Measurements from ENCODE around the gene NPW. TPM values are rescaled to one million over a fixed set of nuclear protein-coding genes. Genes with fewer than 3 reads are reported as not detected.

NPW gene
- total and polyA plus RNA-seq, 2 donors (not counting 1 experiment from before 2014, with no cell fraction given) = 0.20 to 0.99 TPM

DNA sequence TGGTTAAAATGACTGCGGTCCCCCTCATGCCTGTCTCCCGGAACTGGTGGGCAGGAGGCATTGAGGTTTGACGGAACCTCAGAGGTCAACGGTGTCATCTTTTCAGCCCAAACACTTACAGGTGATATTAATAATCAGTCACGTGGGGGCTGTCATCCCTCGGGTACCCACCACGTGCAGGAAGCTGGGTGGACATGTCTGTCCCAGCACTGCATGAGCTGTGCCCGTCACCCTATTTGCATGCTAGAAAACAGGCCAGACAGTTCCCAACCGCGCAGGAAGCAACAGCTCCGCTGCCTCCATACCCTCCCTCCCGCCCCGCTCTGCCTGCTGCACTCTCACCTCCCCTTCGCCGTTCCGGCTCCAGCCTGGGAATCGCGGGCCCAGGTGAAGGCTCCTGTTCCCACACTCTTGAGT lies 28.4 kb upstream of the NPW start:
- TF ChIP-seq, protein P1, sequence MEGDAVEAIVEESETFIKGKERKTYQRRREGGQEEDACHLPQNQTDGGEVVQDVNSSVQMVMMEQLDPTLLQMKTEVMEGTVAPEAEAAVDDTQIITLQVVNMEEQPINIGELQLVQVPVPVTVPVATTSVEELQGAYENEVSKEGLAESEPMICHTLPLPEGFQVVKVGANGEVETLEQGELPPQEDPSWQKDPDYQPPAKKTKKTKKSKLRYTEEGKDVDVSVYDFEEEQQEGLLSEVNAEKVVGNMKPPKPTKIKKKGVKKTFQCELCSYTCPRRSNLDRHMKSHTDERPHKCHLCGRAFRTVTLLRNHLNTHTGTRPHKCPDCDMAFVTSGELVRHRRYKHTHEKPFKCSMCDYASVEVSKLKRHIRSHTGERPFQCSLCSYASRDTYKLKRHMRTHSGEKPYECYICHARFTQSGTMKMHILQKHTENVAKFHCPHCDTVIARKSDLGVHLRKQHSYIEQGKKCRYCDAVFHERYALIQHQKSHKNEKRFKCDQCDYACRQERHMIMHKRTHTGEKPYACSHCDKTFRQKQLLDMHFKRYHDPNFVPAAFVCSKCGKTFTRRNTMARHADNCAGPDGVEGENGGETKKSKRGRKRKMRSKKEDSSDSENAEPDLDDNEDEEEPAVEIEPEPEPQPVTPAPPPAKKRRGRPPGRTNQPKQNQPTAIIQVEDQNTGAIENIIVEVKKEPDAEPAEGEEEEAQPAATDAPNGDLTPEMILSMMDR (conservative IDR thresholded peaks at IDR 0.05 in 1 of 2, IDR thresholded peaks at IDR 0.05 in 1 of 2; ENCODE audit: low read depth in 1 of 2, low read length in 2 of 2) = no peak
- peak; percentile 41 for TF ChIP-seq EZH2 (IDR thresholded peaks at IDR 0.05; ENCODE audit: low read length, missing control alignments)
- DNase-seq (ENCODE audit: low read depth in 2 of 2) = no peak
- H3K27me3 ChIP-seq (ENCODE audit: control insufficient read depth, insufficient read depth, low read length) = peaks cover 21% of the 10 kb centered on the region
- no peak overlapping the region for H3K9ac ChIP-seq (ENCODE audit: insufficient read depth, low read length)
- H3K36me3 ChIP-seq (ENCODE audit: control insufficient read depth, insufficient read depth, low read length) = peaks cover 9% of the 10 kb centered on the region
- H3K4me2 ChIP-seq (ENCODE audit: extremely low read depth, insufficient read depth, low read length) = peak overlapping the region; percentile 25
- H3K9me3 ChIP-seq (ENCODE audit: control insufficient read depth, insufficient read depth, low read depth, low read length) = no peaks in the 10 kb centered on the region
- no peaks in the 10 kb centered on the region for H3K79me2 ChIP-seq (ENCODE audit: control insufficient read depth, insufficient read depth, low read length)
- no peak overlapping the region for H2AFZ ChIP-seq (ENCODE audit: low read length)
- H3K4me1 ChIP-seq (ENCODE audit: control insufficient read depth, extremely low read depth, insufficient read depth, low read length) = peaks cover 7% of the 10 kb centered on the region
- no peaks in the 10 kb centered on the region for H4K20me1 ChIP-seq (ENCODE audit: control insufficient read depth, extremely low read depth, insufficient read depth, low read length)
- no peak overlapping the region for H3K4me3 ChIP-seq (replicated peaks in 1 of 4; ENCODE audit: control extremely low read depth in 1 of 4, insufficient read depth in 1 of 4, low read depth in 3 of 4, low read length in 4 of 4)
- no peak overlapping the region for H3K27ac ChIP-seq (ENCODE audit: insufficient read depth, low read length)

DNA sequence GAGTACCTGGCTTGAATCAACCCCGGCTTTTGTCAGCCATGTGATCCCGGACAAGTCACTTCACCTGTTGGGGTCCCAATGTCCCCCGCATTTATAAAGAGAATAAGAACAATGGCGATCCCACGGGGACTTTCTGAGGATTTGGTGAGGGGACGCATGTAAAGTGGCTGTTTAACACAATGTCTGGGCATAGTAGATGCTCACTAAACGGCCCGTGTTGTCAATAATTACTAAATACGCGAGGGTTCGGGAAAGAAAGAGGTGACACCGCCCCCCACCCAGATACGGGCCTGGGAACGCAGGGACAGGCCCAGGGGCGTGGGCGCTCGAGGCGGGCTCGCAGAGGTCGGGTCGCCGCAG lies 28.0 kb upstream of the NPW start:
- Histone ChIP-seq H3K4me1 (ENCODE audit: control insufficient read depth, extremely low read depth, insufficient read depth, low read length) (peaks cover 7% of the 10 kb centered on the region), H3K4me2 (ENCODE audit: extremely low read depth, insufficient read depth, low read length) (peak overlapping the region; percentile 68), H3K9me3 (ENCODE audit: control insufficient read depth, insufficient read depth, low read depth, low read length) (no peaks in the 10 kb centered on the region), H2AFZ (ENCODE audit: low read length) (peak overlapping the region; percentile 75), H3K27ac (ENCODE audit: insufficient read depth, low read length) (no peak overlapping the region), H3K27me3 (ENCODE audit: control insufficient read depth, insufficient read depth, low read length) (peaks cover 21% of the 10 kb centered on the region), H3K9ac (ENCODE audit: insufficient read depth, low read length) (no peak overlapping the region), H4K20me1 (ENCODE audit: control insufficient read depth, extremely low read depth, insufficient read depth, low read length) (no peaks in the 10 kb centered on the region), H3K4me3 (replicated peaks in 1 of 4; ENCODE audit: control extremely low read depth in 1 of 4, insufficient read depth in 1 of 4, low read depth in 3 of 4, low read length in 4 of 4) (peak overlapping the region in 3 of 4 experiments; percentile 13 to 36 (median 15)), H3K36me3 (ENCODE audit: control insufficient read depth, insufficient read depth, low read length) (peaks cover 5% of the 10 kb centered on the region), H3K79me2 (ENCODE audit: control insufficient read depth, insufficient read depth, low read length) (no peaks in the 10 kb centered on the region)
- TF ChIP-seq, protein P1 (conservative IDR thresholded peaks at IDR 0.05 in 1 of 2, IDR thresholded peaks at IDR 0.05 in 1 of 2; ENCODE audit: low read depth in 1 of 2, low read length in 2 of 2) = no peak
- no peak for TF ChIP-seq EZH2 (IDR thresholded peaks at IDR 0.05; ENCODE audit: low read length, missing control alignments)
- DNase-seq (ENCODE audit: low read depth in 2 of 2) = no peak

DNA sequence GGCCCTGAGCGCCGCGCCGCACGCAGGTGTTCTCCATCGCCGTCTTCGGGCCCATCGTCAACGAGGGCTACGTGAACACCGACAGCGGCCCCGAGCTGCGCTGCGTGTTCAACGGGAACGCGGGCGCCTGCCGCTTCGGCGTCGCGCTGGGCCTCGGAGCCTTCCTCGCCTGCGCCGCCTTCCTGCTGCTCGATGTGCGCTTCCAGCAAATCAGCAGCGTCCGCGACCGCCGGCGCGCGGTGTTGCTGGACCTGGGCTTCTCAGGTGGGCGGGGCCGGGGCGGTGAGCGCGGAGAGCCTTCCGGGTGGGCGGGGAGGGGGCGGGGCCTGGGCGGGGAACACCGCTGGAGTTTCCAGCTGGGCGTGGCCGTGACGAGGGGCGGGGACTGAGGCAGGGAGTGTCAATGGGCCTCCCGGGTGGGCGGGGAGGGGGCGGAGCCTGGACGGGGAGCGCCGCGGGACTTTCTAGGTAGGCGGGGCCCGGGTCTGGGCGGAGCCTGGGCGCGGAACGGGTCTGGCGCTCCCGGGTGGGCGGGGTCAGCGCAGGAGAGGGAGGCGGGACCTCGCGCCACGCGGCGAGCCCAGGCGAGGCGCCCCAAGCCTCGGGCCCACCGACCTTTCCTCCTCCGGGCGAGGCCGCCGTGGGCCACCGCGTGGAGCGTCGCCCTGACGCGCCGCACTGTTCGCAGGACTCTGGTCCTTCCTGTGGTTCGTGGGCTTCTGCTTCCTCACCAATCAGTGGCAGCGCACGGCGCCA lies 27.5 kb upstream of the NPW start:
- H3K36me3 ChIP-seq (ENCODE audit: control insufficient read depth, insufficient read depth, low read length) = peaks cover under 1% of the 10 kb centered on the region
- no peaks in the 10 kb centered on the region for H3K79me2 ChIP-seq (ENCODE audit: control insufficient read depth, insufficient read depth, low read length)
- H4K20me1 ChIP-seq (ENCODE audit: control insufficient read depth, extremely low read depth, insufficient read depth, low read length) = no peaks in the 10 kb centered on the region
- H3K9ac ChIP-seq (ENCODE audit: insufficient read depth, low read length) = no peak overlapping the region
- peak overlapping the region; percentile 75 for H2AFZ ChIP-seq (ENCODE audit: low read length)
- TF ChIP-seq, protein P1 (conservative IDR thresholded peaks at IDR 0.05 in 1 of 2, IDR thresholded peaks at IDR 0.05 in 1 of 2; ENCODE audit: low read depth in 1 of 2, low read length in 2 of 2) = no peak
- no peak for TF ChIP-seq EZH2 (IDR thresholded peaks at IDR 0.05; ENCODE audit: low read length, missing control alignments)
- H3K4me1 ChIP-seq (ENCODE audit: control insufficient read depth, extremely low read depth, insufficient read depth, low read length) = peaks cover 11% of the 10 kb centered on the region
- no peak overlapping the region for H3K27ac ChIP-seq (ENCODE audit: insufficient read depth, low read length)
- H3K27me3 ChIP-seq (ENCODE audit: control insufficient read depth, insufficient read depth, low read length) = peaks cover 21% of the 10 kb centered on the region
- peak overlapping the region in 3 of 4 experiments; percentile 13 to 36 (median 15) for H3K4me3 ChIP-seq (replicated peaks in 1 of 4; ENCODE audit: control extremely low read depth in 1 of 4, insufficient read depth in 1 of 4, low read depth in 3 of 4, low read length in 4 of 4)
- DNase-seq (ENCODE audit: low read depth in 2 of 2) = peak; percentile 81 to 90
- no peaks in the 10 kb centered on the region for H3K9me3 ChIP-seq (ENCODE audit: control insufficient read depth, insufficient read depth, low read depth, low read length)
- H3K4me2 ChIP-seq (ENCODE audit: extremely low read depth, insufficient read depth, low read length) = peak overlapping the region; percentile 68
